ENCODE measurements around the gene GPHN.
"Not testable (repeated sequence)": the region's sequence is repeated elsewhere in the genome, so short reads cannot be mapped to it uniquely, and the experiment has no call there.

GPHN gene

DNA sequence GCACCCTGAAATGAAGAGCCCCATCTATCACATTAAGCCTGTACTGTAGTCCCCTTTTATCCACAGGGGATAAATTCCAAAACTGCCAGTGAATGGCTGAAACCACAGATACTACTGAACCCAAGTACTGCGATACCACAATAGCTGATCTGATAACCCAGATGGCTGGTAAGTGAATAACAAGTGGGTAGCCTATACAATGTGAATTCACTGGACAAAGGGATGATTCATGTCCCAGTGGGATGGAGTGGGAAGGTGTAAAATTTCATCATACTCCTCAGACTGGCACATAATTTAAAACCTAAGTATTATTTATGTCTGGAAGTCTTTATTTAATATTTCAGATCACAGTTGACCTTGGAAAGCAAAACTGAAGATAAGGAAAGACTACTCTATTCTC is 201.3 kb downstream of the GPHN start:
- Histone ChIP-seq H3K36me3 (no peaks in the 10 kb centered on the region), H3K27me3 (no peaks in the 10 kb centered on the region), H3K27ac (no peak overlapping the region), H3K9me3 (peaks cover 0 to 33% (median 10%) of the 10 kb centered on the region in 3 donors), H3K4me1 (peaks cover 0 to 12% (median 0%) of the 10 kb centered on the region in 4 donors), H3K4me3 (no peak overlapping the region)
- DNase-seq: no peak
- TF ChIP-seq CTCF (IDR thresholded peaks at IDR 0.05): no peak
- intact Hi-C loops (cut with DNase I; ENCODE audit: low total_unique reads): no loop called here

DNA sequence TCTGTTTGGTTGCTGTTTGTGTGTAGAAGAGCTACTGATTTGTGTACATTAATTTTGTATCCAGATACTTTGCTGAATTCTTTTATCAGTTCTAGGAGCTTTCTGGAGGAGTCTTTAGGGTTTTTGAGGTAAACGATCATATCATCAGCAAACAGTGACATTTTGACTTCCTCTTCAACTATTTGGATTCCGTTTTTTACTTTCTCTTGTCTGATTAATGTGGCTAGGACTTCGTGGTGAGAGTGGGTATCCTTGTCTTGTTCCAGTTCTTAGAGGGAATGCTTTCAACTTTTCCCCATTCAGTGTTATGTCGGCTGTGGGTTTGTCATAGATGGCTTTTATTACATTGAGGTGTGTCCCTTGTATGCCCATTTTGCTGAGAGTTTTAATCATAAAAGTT is 206.3 kb downstream of the GPHN start:
- intact Hi-C loops (cut with DNase I; ENCODE audit: low total_unique reads): not testable (repeated sequence)

DNA sequence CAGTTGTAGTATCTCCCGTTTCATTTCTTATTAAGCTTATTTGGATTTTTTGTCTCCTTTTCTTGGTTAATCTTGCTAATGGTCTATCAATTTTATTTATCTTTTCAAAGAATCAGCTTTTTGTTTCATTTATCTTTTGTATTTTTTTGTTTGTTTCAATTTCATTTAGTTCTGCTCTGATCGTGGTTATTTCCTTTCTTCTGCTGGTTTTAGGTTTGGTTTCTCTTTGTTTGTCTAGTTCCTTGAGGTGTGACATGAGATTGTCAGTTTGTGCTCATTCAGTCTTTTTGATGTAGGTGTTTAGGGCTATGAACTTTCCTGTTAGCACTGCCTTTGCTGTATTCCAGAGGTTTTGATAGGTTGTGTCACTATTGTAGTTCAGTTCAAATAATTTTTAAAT is 207.4 kb downstream of the GPHN start:
- H3K36me3 ChIP-seq; H3K27me3 ChIP-seq; H3K4me1 ChIP-seq; H3K4me3 ChIP-seq; H3K27ac ChIP-seq; DNase-seq; intact Hi-C loops (cut with DNase I; ENCODE audit: low total_unique reads): not testable (repeated sequence)
- H3K9me3 ChIP-seq: peaks cover 0 to 17% (median 0%) of the 10 kb centered on the region in 3 donors

More for the DNA sequence above, 206.3 kb downstream of the GPHN start:
- H3K27me3 ChIP-seq, H3K4me1 ChIP-seq, H3K4me3 ChIP-seq, H3K27ac ChIP-seq, DNase-seq, H3K36me3 ChIP-seq: not testable (repeated sequence)
- H3K9me3 ChIP-seq: peaks cover 0 to 17% (median 0%) of the 10 kb centered on the region in 3 donors

GRCh38 chr14:66716227-66716626 is 208.3 kb downstream of the GPHN start:
- Histone ChIP-seq H3K4me1 (no peaks in the 10 kb centered on the region), H3K36me3 (no peaks in the 10 kb centered on the region), H3K9me3 (peaks cover 0 to 17% (median 0%) of the 10 kb centered on the region in 3 donors), H3K27ac (no peak overlapping the region), H3K4me3 (no peak overlapping the region), H3K27me3 (no peaks in the 10 kb centered on the region)
- DNase-seq: no peak
- intact Hi-C loops (cut with DNase I; ENCODE audit: low total_unique reads): no loop called here
- TF ChIP-seq CTCF (IDR thresholded peaks at IDR 0.05): no peak

DNA sequence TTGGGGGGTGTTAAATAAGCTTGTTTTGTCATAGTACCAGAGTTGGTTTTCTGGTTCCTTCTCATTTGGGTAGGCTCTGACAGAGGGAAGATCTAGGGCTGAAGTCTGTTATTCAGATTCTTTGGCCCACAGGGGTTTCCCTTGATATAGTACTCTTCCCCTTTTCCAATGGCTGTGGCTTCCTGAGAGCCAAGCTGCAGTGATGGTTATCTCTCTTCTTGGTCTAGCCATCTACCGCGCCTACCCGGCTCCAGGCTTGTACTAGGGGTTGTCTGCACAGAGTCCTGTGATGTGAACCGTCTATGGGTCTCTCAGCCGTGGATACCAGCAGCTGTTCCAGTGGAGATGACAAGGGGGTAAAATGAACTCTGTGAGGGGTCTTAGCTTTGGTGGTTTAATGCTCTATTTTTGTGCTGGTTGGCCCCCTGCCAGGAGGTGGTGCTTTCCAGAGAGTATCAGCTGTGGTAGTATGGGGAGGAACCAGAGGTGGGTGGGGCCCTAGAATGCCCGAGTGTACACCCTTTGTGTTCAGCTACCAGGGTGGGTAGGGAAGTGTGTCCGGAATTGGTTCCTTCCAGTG is 209.7 kb downstream of the GPHN start:
- intact Hi-C loops (cut with DNase I; ENCODE audit: low total_unique reads): no loop called here
- no peaks in the 10 kb centered on the region for H3K27me3 ChIP-seq
- no peak for TF ChIP-seq CTCF (IDR thresholded peaks at IDR 0.05)

DNA sequence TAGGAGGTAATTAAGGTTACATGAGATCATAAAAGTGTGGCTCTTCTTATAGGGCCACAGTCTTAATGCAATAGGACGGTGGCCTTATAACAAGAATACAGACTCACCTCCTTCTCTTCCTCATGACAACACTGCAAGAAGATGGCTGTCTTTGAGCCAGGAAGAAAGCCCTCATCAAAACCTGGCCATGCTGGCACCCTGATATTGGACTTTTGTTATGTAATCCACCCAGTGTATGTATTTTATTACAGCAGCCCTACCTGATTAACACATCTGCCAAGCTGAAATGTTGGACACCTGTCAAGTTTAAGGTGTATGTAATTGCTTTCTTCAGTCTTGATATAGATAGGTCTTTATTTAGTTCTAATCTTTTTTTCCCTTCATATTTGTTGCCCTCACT is 217.0 kb downstream of the GPHN start:
- Histone ChIP-seq H3K4me1 (no peaks in the 10 kb centered on the region), H3K4me3 (no peak overlapping the region), H3K27me3 (no peaks in the 10 kb centered on the region), H3K36me3 (no peaks in the 10 kb centered on the region), H3K9me3 (peaks cover 0 to 19% (median 6%) of the 10 kb centered on the region in 3 donors), H3K27ac (no peak overlapping the region)
- intact Hi-C loops (cut with DNase I; ENCODE audit: low total_unique reads): no loop called here
- DNase-seq: no peak
- no peak for TF ChIP-seq CTCF (IDR thresholded peaks at IDR 0.05)

More for the DNA sequence above, 209.7 kb downstream of the GPHN start:
- Histone ChIP-seq H3K27ac (no peak overlapping the region), H3K4me1 (no peaks in the 10 kb centered on the region), H3K4me3 (no peak overlapping the region), H3K36me3 (no peaks in the 10 kb centered on the region), H3K9me3 (peaks cover 0 to 10% (median 0%) of the 10 kb centered on the region in 3 donors)
- no peak for DNase-seq

- H3K27ac ChIP-seq; H3K4me3 ChIP-seq; H3K36me3 ChIP-seq; intact Hi-C loops (cut with DNase I; ENCODE audit: low total_unique reads); H3K27me3 ChIP-seq; DNase-seq; H3K4me1 ChIP-seq: not testable (repeated sequence)
- H3K9me3 ChIP-seq: peaks cover 0 to 19% (median 6%) of the 10 kb centered on the region in 3 donors
These were observed 223.4 kb downstream of the GPHN start for GRCh38 chr14:66731298-66731697.
